Stimulated activated CD4-positive, alpha-beta T cell treated with anti-CD3 and anti-CD28 coated beads, Interleukin-1b, Interleukin-23, amount 100 ng/mL, for 1 hour (primary cell): ENCODE results near the gene UBE2E2.

Experiments used
- DNase-seq, 2 donors: peaks; one replicate each; pipeline ENCODE4 v3.0.0-alpha.2; 2020; ENCODE audit warnings: low read depth in 2 of 2

The UBE2E2 gene

DNA sequence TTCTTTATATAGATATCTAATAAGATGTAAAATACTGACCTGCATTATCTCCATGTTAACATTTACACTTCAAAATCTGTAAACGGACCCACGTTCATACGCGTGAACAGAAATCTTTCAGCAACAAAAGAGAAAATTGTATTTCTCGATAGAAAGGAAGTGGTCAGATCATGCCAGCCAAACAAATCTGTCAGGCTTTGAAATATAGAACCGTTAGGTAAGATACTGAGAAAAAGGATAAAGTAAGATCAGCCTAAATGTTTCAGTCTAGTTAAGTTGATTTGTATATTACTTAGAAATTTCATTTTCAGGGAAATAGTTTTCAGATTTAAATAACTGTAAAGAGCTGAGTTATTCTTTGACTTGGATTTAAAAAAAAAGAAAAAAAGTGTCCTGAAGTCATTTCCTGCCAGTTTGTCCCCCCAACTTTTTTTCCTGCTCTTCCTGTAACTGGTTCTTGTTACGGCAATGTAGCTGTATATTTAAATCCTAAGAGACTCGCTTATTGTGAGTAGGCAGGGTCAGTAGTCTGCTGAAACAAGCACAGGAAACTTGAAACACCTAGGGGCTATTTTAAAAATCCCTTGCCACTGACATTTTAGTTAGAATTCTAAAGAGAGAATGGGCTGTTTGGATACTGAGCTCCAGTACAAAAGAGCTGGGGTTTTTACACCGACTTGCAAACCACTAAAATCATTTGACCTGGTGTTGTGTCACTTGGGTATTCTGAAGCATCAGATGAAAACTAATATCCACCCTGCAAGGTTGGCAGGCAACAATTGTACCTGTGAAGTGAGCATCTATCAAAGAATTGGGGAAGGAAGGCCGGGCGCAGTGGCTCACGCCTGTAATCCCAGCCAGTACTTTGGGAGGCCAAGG is 237.5 kb downstream of the UBE2E2 start:
- no peak for DNase-seq

DNA sequence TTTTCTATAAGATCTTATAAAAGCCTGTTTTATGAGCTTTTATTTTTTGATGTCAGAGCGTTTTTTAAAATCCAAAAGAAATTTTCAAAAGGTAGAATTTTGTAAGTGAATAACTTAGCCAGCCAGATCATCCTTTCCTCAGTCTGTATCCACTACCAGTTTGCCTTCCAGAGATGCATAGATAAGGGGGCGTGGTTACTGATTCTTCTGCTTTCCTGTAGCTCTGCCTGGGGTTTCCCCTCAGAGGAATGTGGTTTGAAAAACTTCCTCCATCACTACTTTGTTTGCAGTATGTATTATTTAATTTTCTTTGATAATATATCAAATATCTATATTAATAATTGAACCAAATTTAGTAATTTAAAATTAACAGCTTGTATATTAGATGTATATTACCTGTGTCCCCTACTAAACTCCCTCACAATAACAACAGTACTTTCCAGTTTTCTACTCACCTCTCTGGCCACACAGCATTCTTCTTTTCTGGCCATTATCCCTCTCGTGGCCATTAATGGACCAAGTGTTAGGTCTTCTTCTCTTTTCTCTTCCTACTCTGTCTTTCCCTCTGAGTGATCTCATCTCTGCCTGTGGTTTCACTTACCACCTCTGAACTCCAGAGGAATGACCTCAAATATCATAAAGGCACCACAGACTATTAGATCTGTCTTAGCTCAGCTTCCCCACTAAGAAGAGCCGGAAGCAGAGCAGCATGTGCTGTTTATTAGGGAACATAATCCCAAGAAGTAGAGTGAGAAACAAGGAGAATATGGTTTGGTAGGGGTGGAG is 239.7 kb downstream of the UBE2E2 start:
- no peak for DNase-seq

DNA sequence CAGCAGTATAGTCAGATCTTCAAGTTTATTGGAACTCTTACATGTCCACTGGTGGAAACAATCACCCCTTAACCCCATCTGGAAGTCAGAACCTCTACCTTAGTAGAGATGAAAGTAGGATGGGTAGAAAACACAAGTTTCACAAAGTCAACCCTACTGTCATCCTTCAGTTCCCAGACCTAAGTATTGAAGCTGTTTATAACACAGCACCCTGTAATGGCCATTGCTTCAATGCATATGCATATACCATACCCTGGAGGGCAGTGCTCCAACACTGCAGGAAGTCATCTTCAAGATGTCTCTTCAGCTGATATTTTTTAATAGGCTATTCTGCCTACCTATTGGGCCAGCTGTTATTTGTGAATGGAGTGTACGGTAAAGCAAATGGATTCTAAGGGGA is 241.3 kb downstream of the UBE2E2 start:
- DNase-seq, result no peak

- no peak for DNase-seq
Observed at GRCh38 chr3:23446301-23446700, 243.2 kb downstream of the UBE2E2 start.

DNA sequence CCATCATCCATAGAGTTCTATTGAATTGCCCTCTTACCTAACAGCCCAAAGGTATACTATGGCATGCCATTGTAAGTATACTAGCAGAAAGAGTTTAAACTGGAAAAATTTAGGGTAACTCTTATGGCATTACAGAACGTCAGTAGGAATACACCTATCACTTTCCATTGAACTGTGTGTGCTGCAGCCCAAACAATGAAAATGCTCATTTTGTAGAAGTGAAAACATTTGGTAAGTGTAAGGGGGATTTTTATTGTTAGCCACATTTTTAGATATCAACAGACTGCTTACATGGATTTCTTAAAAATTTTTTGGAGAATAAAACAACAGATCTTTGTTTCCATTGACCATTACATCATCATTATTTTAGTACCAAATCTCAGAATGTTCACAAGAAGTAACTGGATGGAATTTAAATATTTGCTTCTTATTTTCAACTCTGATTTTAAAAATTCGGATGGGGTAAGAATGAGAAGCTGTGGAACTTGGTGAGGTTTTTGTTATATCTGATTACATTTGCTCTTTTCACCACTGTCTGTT is 245.9 kb downstream of the UBE2E2 start:
- no peak for DNase-seq

DNA sequence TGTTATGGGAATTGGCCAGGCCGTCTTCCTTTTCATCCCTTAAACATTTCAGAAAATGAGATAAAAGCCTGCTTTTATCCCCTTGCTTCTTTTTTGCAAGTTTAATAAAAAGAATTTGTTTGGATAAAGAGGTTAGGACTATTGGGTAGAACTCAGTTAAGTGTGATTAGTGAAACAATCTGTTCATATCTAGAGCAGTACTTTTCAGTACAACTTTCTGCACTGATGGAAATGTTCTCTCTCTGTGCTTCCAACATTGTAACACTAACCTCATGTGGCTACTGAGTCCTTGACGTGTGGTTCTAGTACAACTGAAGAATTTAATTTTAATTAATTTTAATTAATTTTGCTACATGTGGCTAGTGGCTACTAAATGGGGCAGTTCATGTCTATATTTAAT is 246.9 kb downstream of the UBE2E2 start:
- DNase-seq, result no peak

DNA sequence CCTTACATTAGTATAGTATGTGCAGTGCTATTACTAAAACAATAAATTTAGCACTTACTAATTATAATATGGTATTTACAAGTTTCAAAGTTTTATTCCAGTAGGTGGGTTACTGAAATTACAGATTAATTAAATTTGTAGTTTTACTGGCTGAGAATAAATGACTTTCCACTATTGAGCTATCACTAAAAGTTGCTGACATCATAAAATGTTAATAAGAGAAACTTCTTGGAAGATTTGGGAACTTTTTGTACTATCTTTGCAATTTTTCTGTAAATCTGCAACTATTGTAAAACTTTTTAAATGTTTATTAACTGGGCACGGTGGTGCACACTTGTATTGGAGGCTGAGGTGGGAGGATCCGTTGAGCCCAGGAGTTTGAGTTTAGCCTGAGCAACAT is 247.7 kb downstream of the UBE2E2 start:
- DNase-seq, result no peak

GRCh38 chr3:23452408-23452807 is 249.3 kb downstream of the UBE2E2 start:
- DNase-seq, result no peak

DNA sequence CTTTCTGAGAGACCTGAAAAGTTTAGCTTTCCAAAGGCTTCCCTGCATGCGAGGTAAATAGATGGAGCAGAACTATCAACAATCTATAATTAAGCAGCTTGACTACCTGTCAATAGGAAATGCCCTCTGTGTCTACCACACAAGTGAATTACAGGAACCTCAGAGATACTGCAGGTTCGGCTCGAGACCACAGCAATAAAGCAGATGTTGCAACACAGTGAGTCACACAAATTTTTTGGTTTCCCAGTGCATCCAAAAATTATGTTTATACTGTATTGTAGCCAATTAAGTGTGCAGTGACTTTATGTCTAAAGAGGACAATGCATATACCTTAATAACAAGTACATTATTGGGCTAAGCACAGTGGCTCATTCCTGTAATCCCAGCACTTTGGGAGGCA is 252.0 kb downstream of the UBE2E2 start:
- no peak for DNase-seq

DNA sequence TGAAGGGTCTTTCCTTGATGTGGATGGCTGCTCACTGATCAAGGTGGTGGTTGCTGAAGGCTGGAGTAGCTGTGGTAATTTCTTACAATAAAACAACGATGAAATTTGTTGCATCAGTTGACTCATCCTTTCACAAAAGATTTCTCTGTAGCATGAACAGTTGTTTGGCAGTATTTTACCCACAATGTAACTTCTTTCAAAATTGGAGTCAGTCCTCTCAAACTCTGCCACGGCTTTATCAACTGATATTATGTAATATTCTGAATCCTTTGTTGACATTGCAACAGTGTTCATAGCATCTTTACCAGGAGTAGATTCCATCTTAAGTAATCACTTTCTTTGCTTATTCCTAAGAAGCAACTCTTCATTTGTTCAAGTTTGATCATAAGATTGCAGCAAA is 252.6 kb downstream of the UBE2E2 start:
- no peak for DNase-seq

- DNase-seq, result no peak
Observed at GRCh38 chr3:23457697-23458096, 254.6 kb downstream of the UBE2E2 start.

GRCh38 chr3:23459465-23459864 is 256.3 kb downstream of the UBE2E2 start:
- no peak for DNase-seq

GRCh38 chr3:23459889-23460546 is 256.9 kb downstream of the UBE2E2 start:
- no peak for DNase-seq

DNA sequence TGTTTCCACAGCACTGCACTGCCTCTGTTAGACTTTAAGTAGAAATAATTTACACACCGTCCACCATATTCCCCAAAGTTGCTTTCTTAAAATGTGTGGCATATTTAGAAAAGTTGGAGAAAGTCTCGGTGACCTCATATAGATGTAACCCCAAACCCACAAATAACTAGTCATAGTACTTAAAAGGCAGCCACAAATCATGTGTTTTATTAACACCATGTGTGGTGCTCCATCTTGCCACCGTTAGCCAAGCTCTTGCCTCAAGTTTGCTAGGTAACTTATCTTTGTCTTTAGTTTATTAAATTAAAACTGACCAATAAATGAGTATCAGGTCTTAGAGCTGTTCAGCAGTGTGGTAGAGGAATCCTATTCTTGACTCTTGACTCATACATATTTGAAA is 257.9 kb downstream of the UBE2E2 start:
- DNase-seq, result no peak

GRCh38 chr3:23463791-23464190 is 260.7 kb downstream of the UBE2E2 start:
- no peak for DNase-seq

DNA sequence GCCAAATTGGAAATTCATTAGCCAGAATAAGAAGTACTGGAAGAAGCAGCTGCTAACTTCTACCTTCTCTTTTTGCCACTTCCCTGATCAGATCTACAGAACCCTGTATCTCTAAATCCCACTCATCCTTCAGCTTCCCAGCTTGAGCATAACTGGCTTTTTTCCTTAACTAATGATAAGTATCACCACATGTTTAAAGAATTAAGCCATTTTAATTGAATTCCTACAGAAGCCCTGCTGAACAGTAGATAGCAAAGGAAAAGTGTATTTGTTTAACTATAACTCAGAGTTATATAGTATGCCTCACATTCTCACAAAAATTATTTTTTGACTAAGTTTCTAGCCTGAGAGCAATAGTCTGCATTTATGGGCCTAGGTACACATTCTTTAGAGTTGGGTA is 262.4 kb downstream of the UBE2E2 start:
- DNase-seq, result no peak

GRCh38 chr3:23468203-23468602 is 265.1 kb downstream of the UBE2E2 start:
- DNase-seq, result no peak

- DNase-seq, result no peak
Observed at GRCh38 chr3:23474580-23475357, 271.6 kb downstream of the UBE2E2 start.

DNA sequence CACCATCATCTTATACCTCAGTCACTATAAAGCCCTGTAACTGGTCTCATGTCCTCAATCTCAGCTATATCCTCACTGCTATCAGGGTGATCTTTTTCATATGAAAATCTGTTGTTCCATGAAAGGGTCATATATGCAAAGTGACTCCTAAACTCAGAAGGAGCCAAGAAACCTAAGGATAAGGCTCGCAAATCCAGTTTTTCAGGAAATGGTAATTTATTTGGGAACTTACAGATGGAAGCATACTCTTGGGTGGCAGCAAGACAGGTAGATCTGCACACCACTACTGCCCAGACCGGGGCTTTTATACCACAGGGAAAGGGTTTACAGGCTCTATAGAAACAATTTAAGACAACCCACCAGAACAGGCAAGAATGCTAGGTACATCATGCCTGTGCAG is 272.3 kb downstream of the UBE2E2 start:
- no peak for DNase-seq

- DNase-seq, result no peak
Observed at GRCh38 chr3:23479026-23479425, 275.9 kb downstream of the UBE2E2 start.

GRCh38 chr3:23479615-23480328 is 276.6 kb downstream of the UBE2E2 start:
- no peak for DNase-seq
